Stimulated activated CD4-positive, alpha-beta T cell treated with anti-CD3 and anti-CD28 coated beads, Interleukin-12 subunit alpha, Interleukin-12 subunit beta, amount 100 ng/mL, for 4 hours (primary cell): Measurements from ENCODE around the gene RHO.
"Not testable (repeated sequence)": the region's sequence is repeated elsewhere in the genome, so short reads cannot be mapped to it uniquely, and the experiment has no call there.

Experiments used
- DNase-seq: peaks from one replicate; pipeline ENCODE4 v3.0.0-alpha.2; 2020

RHO gene

GRCh38 chr3:129522953-129523352 is 5.5 kb upstream of the RHO start:
- no peak for DNase-seq

- no peak for DNase-seq
Observed at GRCh38 chr3:129524081-129524480, 4.4 kb upstream of the RHO start.

- no peak for DNase-seq
Observed at GRCh38 chr3:129525341-129525968, 3.0 kb upstream of the RHO start.

- DNase-seq = no peak
Observed at GRCh38 chr3:129526121-129526900, 2.1 kb upstream of the RHO start.

GRCh38 chr3:129527262-129527661 is 1.2 kb upstream of the RHO start:
- DNase-seq = no peak

- no peak for DNase-seq
Observed at GRCh38 chr3:129529436-129530210, 1.2 kb downstream of the RHO start.

- DNase-seq = no peak
Observed at GRCh38 chr3:129530251-129530791, 1.9 kb downstream of the RHO start.

GRCh38 chr3:129530821-129531220 is 2.4 kb downstream of the RHO start:
- no peak for DNase-seq

GRCh38 chr3:129531699-129532098 is 3.3 kb downstream of the RHO start:
- no peak for DNase-seq

GRCh38 chr3:129532261-129532660 is 3.8 kb downstream of the RHO start:
- DNase-seq = no peak

- no peak for DNase-seq
Observed at GRCh38 chr3:129533406-129533805, 5.0 kb downstream of the RHO start.

GRCh38 chr3:129534428-129535027 is 6.1 kb downstream of the RHO start:
- DNase-seq = no peak

- DNase-seq = no peak
Observed at GRCh38 chr3:129535075-129535474, 6.6 kb downstream of the RHO start.

- DNase-seq = no peak
Observed at GRCh38 chr3:129536374-129536667, 7.9 kb downstream of the RHO start.

GRCh38 chr3:129536804-129537203 is 8.4 kb downstream of the RHO start:
- no peak for DNase-seq

- no peak for DNase-seq
Observed at GRCh38 chr3:129539206-129539605, 10.8 kb downstream of the RHO start.

GRCh38 chr3:129540776-129541516 is 12.5 kb downstream of the RHO start:
- DNase-seq = no peak

- DNase-seq = no peak
Observed at GRCh38 chr3:129542747-129543146, 14.3 kb downstream of the RHO start.

GRCh38 chr3:129543156-129543790 is 14.8 kb downstream of the RHO start, which contains the start of gene H1-8:
TSS of gene H1-8 (plus strand) at chr3:129543175. CDS start at chr3:129543219, 44 bp downstream.
- DNase-seq = no peak

- DNase-seq = no peak
Observed at GRCh38 chr3:129543999-129544398, 15.6 kb downstream of the RHO start.

GRCh38 chr3:129545951-129546350 is 17.5 kb downstream of the RHO start:
- DNase-seq = not testable (repeated sequence)

GRCh38 chr3:129547241-129547640 is 18.8 kb downstream of the RHO start:
- no peak for DNase-seq
